SH-SY5Y (cell line): ENCODE measurements around the gene EXOC8.

ENCODE experiments used
- GATA2 ChIP-seq: IDR thresholded peaks from 2 replicates; pipeline ENCODE4 v1.6.1; 2011; ENCODE audit warnings: mild to moderate bottlenecking, low read depth, low read length
- GATA3 ChIP-seq: IDR thresholded peaks from 2 replicates; pipeline ENCODE4 v1.6.1; 2011; ENCODE audit warnings: low read depth, mild to moderate bottlenecking, low read length, moderate library complexity

DNA sequence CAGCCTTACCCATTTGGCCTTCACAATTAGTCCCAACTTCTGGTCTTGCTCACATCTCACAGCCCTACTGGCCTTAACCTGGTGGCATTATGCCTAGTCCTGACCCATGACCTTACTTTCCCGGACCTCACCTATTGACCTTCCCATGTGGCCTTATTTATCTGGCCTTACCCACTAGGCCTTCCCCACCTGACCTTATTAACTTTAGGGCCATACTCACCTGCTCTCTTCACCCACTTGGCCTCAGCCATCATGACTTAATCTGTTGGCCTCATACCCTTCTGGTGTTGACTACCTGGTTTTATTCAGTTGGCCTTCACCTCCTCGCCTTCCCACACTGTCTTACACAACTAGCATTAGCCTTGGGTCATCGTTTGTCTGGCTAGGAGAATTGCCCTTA is 35.7 kb downstream of the EXOC8 start:
- no peak for TF ChIP-seq GATA3
- TF ChIP-seq GATA2, result no peak
